WTC11 (cell line): ENCODE data around the gene HHIP.

Experiments used
- E2F1 ChIP-seq: sonication (generic); formaldehyde crosslinking; IDR thresholded peaks from 2 replicates; pipeline ENCODE4 v1.8.0; 2022; ENCODE audit warnings: mild to moderate bottlenecking, missing genetic modification reagents
- TF ChIP-seq, protein P1 (sequence below): fragments of 200-600 bp; IDR thresholded peaks from 2 replicates; pipeline ENCODE4 v1.8.0; 2022; ENCODE audit warnings: antibody characterized with exemption
- TF ChIP-seq, protein P2 (sequence below): fragments of 250-450 bp; sonication (Bioruptor Pico); IDR thresholded peaks from 2 replicates; pipeline ENCODE4 v2.1.2; 2022; ENCODE audit warnings: mild to moderate bottlenecking, moderate library complexity

- TF ChIP-seq, protein P1, sequence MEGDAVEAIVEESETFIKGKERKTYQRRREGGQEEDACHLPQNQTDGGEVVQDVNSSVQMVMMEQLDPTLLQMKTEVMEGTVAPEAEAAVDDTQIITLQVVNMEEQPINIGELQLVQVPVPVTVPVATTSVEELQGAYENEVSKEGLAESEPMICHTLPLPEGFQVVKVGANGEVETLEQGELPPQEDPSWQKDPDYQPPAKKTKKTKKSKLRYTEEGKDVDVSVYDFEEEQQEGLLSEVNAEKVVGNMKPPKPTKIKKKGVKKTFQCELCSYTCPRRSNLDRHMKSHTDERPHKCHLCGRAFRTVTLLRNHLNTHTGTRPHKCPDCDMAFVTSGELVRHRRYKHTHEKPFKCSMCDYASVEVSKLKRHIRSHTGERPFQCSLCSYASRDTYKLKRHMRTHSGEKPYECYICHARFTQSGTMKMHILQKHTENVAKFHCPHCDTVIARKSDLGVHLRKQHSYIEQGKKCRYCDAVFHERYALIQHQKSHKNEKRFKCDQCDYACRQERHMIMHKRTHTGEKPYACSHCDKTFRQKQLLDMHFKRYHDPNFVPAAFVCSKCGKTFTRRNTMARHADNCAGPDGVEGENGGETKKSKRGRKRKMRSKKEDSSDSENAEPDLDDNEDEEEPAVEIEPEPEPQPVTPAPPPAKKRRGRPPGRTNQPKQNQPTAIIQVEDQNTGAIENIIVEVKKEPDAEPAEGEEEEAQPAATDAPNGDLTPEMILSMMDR = no peak
- no peak for TF ChIP-seq E2F1 (CRISPR knock-in tag)
- TF ChIP-seq, protein P2, sequence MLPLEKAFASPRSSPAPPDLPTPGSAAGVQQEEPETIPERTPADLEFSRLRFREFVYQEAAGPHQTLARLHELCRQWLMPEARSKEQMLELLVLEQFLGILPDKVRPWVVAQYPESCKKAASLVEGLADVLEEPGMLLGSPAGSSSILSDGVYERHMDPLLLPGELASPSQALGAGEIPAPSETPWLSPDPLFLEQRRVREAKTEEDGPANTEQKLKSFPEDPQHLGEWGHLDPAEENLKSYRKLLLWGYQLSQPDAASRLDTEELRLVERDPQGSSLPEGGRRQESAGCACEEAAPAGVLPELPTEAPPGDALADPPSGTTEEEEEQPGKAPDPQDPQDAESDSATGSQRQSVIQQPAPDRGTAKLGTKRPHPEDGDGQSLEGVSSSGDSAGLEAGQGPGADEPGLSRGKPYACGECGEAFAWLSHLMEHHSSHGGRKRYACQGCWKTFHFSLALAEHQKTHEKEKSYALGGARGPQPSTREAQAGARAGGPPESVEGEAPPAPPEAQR (CRISPR knock-in tag) = no peak
Measured at GRCh38 chr4:144599621-144600020, 46.3 kb upstream of the HHIP start.
